ENCODE results near the gene PDCD2L.
"Not testable (repeated sequence)": the region's sequence is repeated elsewhere in the genome, so short reads cannot be mapped to it uniquely, and the experiment has no call there.

The PDCD2L gene

GRCh38 chr19:34426096-34426661 is 22.0 kb downstream of the PDCD2L start:
- DNase-seq: no peak

- DNase-seq: no peak
Observed at GRCh38 chr19:34428549-34429285, 24.5 kb downstream of the PDCD2L start.

DNA sequence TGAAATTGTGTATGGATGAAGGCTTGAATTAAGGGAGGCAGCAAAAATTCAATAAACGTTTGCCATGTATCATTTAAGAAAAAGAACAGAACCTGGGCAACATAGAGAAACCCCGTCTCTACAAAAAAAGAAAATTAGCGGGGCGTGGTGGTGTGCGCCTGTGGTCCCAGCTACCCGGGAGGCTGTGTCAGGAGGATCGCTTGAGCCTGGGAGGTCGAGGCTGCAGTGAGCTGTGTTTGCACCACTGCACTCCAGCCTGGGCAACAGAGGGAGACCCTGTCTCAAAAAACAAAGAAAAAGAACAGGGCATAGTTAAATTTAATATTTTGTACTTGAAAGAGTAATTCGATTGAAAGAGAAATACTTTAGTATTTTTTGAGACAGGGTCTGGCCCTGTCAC is 25.4 kb downstream of the PDCD2L start:
- no peak for DNase-seq

- DNase-seq: no peak
Observed at GRCh38 chr19:34430738-34431625, 26.8 kb downstream of the PDCD2L start.

GRCh38 chr19:34431681-34432402 is 27.6 kb downstream of the PDCD2L start:
- no peak for DNase-seq

DNA sequence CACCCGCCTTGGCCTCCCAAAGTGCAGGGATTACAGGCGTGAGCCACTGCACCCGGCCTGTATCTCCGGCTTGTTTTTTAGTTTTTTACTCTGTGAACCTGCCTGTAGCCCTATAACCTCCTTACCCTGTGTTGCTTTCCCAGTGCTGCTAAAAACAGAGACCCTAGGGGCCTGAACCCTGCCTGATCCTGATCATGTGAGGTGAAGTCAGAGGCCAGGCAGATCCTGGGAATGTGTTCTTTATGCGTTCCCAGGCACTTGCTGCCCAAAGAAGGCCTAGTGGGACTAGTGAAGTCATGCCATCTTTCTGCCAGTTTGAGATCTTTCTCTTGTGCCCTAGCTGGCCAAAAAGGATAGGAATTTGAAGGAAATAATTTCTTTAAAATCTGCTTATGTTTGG is 28.6 kb downstream of the PDCD2L start:
- no peak for DNase-seq

DNA sequence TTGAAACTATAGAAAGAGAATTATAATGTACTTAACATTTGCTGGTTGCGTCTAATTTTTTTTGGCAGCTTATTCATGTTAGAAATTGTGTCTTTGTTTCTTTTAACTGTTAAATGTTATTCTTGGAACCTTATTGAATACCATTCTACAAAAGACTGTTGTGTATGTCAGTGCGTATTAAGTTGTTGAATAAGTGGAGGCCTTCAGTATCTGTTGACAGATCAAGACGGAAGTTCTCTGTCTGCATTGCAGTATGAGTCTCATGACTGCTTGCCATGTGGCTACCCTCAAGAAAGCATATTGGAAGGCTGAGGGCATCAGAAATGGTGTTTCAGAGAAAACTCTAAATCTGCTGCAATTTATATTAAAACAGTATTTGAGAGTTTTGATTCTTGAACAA is 32.5 kb downstream of the PDCD2L start:
- DNase-seq: no peak

DNA sequence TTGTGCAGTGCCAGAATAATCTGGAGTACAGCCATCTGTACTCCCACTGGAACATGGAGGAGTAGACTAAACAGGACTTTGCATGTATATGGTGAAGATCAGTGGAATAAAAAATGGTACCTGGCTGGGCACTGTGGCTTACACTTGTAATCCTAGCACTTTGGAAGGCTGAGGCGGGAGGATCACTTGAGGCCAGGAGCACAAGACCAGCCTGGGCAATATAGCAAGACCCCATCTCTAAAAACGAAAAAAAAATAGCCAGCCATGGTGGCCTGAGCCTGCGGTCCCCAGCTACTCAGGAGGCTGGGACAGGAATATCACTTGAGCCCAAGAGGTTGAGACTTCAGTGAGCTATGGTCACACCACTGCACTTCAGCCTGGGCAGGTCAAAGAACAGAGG is 44.0 kb downstream of the PDCD2L start:
- DNase-seq: no peak

GRCh38 chr19:34452723-34453122 is 48.5 kb downstream of the PDCD2L start:
- no peak for DNase-seq

DNA sequence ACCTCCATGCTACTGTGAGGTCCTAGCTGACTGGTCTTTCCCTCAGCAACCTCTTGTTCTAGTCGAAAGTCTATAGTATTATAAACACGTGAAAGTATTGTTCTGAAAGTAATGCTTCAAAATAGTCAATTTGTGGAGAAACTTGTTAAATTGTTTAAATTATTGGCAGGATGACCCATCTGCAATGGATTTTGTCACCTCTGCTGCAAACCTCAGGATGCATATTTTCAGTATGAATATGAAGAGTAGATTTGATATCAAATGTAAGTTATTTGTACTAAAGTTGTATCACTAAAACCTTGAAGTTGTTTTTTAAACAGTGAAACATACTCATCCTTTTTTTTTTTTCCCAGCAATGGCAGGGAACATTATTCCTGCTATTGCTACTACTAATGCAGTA is 49.9 kb downstream of the PDCD2L start:
- DNase-seq: no peak

DNA sequence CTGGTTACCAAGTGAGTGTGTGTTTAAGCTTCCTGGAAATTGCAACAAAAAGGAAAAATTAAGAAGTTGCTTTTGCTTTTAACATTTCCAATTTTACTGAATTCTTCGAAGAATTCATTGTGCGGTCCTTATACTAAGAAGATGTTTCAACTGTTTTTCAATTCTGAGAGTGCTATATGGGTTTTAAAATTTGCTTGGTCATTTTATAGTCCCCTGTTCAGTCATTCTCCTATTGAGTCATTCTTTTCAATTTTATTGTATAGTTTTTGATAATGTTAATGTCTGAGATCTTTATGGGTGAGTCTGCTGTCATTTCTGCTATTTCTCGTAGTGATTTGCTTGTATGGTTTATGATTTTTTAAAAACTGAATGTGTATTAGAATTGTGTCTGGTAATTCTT is 50.5 kb downstream of the PDCD2L start:
- DNase-seq: no peak

DNA sequence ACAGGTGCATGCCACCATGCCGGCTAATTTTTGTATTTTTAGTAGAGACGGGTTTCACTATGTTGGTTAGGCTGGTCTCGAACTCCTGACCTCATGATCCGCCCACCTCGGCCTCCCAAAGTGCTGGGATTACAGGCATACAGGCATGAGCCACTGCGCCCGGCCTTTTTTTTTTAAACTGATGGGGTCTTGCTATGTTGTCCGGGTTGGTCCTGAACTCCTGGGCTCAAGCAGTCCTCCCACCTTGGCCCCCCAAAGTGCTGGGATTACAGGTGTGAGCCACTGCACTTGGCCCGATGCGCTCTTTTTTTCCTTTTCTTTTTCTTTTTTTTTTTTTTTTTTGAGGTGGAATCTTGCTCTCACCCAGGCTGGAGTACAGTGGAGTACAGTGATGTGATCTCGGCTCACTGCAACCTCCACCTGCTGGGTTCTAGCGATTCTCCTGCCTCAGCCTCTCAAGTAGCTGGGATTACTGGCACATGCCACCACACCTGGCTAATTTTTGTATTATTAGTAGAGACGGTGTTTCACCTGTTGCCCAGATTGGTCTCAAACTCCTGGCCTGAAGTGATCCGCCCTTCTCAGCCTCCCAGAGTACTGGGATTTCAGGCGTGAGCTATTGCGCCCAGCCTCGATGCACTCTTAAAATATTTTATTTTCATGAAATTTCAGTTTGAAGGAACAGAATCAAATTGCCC is 51.7 kb downstream of the PDCD2L start:
- DNase-seq: not testable (repeated sequence)

DNA sequence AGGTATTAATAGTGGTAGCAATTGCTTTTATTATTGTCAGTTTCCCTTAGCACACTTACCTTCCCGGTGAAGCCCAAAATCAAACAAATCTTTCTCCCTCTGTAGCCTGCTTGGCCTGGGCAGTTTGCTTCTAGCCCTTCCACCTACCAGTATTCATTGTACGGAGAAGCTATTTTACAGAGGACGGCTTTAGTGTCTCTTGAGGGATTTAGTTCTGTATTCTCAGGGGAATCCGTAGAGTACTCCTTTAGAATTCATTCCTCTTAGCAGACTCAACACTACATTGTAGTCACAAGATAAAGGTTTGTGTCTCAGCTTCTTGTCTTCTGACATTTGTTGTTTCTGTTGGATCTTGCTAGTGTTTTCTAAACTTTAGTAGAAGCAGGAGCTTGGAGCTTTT is 53.2 kb downstream of the PDCD2L start:
- no peak for DNase-seq

DNA sequence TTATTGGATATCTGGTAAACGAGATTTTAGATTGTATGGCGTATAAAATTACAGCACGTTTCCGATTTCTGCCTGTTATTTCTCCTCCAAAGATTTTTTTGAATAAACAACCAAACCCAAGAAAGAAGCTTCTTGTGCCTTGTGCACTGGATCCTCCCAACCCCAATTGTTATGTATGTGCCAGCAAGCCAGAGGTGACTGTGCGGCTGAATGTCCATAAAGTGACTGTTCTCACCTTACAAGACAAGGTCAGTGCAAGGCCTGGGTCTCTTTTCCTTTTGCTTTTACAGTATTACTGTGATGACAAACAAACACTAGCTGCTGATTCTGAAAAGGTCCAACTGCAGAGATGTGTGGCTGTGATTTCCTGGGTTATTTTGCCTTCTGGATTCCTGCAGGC is 54.5 kb downstream of the PDCD2L start:
- DNase-seq: no peak

GRCh38 chr19:34459614-34460013 is 55.4 kb downstream of the PDCD2L start:
- DNase-seq: no peak

DNA sequence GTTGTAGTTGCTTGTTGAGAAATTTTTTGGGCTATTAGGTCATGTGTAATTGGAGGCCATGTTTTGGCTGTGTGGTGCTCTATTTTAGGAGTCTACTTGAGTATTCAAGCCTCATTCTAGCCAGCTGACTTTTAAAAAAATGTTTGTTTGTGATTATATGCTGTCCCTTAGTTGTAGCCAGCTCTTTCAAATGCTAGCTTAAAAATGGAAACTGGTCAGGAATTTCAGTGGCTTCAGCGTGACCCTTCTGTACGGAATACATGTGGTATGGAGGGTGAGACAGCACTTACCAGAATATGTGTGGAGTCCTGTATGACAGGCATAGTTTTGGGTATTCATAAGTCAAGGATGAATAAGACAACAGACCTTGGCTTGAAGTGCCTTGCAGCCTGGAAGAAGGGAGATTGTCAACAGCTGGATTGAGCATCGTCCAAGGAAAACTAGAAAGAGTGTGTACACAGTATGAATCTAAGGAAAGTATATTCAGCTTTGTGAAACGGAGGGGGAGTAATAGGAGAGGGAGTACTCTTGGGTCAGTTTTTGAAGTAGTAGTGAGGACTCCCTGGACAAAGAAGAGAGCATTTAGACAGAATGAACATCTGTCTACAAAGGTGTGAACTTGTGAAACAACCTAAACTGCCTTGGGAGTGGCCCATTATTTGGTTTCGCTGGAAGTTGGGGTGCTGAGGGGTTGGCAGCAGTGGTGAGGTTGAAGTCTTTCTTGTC is 57.3 kb downstream of the PDCD2L start:
- DNase-seq: no peak

- not testable (repeated sequence) for DNase-seq
Observed at GRCh38 chr19:34464785-34465184, 60.6 kb downstream of the PDCD2L start.

DNA sequence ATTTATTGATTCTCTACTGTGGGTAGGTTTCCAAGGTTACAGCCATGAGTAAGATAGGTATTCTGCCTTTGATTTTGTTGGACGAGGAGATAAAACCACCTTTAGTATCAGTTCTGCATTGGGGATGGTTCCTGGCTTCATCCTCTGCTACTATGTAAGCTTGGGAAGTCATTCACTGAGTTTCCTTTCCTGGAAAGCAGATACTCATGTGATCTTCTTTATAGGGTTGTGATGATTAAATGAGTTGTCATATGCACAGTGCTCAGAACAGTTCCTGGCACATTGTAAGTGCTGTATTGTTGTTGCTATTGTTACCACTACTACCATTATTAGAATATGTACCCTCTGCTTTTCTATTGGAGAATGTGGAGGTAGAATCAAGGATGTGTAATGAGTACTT is 64.2 kb downstream of the PDCD2L start:
- no peak for DNase-seq

- DNase-seq: not testable (repeated sequence)
Observed at GRCh38 chr19:34469026-34469425, 64.8 kb downstream of the PDCD2L start.

- no peak for DNase-seq
Observed at GRCh38 chr19:34471906-34472700, 67.9 kb downstream of the PDCD2L start.
